ENCODE results near the gene LRG1.

GRCh38 chr19:4501691-4502090 lies 38.1 kb downstream of the LRG1 start:
- TF ChIP-seq RCOR1 (IDR thresholded peaks at IDR 0.05; ENCODE audit: low read length) (no peak), GABPA (IDR thresholded peaks at IDR 0.05; ENCODE audit: low read depth) (no peak), REST (IDR thresholded peaks at IDR 0.05; ENCODE audit: low read depth, low read length) (no peak), TAF1 (IDR thresholded peaks at IDR 0.05; ENCODE audit: borderline replicate concordance, low read depth, low read length) (no peak), CTCF (IDR thresholded peaks at IDR 0.05) (no peak), SIN3A (IDR thresholded peaks at IDR 0.05; ENCODE audit: borderline replicate concordance, low read depth, low read length) (no peak), RAD21 (IDR thresholded peaks at IDR 0.05; ENCODE audit: low read length) (no peak), RXRA (IDR thresholded peaks at IDR 0.05; ENCODE audit: borderline replicate concordance, low read depth) (no peak), JUND (IDR thresholded peaks at IDR 0.05) (no peak), MAX (IDR thresholded peaks at IDR 0.05; ENCODE audit: low read depth) (no peak), TEAD4 (IDR thresholded peaks at IDR 0.05; ENCODE audit: borderline replicate concordance, insufficient read depth) (no peak), FOSL2 (IDR thresholded peaks at IDR 0.05; ENCODE audit: borderline replicate concordance, low read depth) (no peak)

Data from SK-N-SH (cell line).